Astrocyte (in vitro differentiated cells and primary cell): ENCODE data around the gene PCA3.

ENCODE experiments used
- EZH2 ChIP-seq: IDR thresholded peaks from 2 replicates; pipeline ENCODE4 v1.6.1; 2012; ENCODE audit warnings: mild to moderate bottlenecking, low read length, inconsistent platforms; ENCODE audit not compliant: insufficient read depth
- TF ChIP-seq, protein P1 (sequence below): IDR thresholded peaks from 2 replicates; pipeline ENCODE4 v1.5.1; 2011; ENCODE audit warnings: low read depth, mild to moderate bottlenecking, inconsistent platforms, low read length, moderate library complexity; ENCODE audit not compliant: insufficient read depth

DNA sequence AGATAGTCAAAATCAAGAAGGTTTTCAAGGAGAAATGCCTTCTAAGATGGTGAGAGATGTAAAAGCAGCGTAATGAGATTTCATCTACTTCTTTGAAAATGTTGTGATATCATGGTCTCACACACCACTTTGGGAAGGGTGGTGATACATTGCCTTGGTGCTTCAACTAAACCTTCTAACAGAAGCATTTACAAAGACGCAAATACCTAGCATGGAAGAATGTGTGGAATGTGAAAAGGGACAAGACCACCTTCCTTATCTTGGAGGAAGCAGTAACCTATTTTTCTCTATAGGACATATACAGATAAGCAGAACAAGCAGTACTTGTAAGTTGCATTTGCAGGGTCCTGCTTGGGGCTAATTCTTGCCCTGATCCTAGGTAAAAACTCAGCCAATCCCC lies 38.8 kb downstream of the PCA3 start:
- TF ChIP-seq, protein P1, sequence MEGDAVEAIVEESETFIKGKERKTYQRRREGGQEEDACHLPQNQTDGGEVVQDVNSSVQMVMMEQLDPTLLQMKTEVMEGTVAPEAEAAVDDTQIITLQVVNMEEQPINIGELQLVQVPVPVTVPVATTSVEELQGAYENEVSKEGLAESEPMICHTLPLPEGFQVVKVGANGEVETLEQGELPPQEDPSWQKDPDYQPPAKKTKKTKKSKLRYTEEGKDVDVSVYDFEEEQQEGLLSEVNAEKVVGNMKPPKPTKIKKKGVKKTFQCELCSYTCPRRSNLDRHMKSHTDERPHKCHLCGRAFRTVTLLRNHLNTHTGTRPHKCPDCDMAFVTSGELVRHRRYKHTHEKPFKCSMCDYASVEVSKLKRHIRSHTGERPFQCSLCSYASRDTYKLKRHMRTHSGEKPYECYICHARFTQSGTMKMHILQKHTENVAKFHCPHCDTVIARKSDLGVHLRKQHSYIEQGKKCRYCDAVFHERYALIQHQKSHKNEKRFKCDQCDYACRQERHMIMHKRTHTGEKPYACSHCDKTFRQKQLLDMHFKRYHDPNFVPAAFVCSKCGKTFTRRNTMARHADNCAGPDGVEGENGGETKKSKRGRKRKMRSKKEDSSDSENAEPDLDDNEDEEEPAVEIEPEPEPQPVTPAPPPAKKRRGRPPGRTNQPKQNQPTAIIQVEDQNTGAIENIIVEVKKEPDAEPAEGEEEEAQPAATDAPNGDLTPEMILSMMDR: no peak
- TF ChIP-seq EZH2: no peak
